NCI-H2171 treated with DMSO at 0.1 percent for 48 hours (cell line): Measurements from ENCODE around the gene FGD3.

ENCODE experiments used
- DNase-seq: peaks from one replicate; lab custom pipeline; 2025; lab: John Stamatoyannopoulos, UW

Gene FGD3

GRCh38 chr9:92960561-92961290, 13.4 kb downstream of the FGD3 start:
- no peak for DNase-seq

- DNase-seq = no peak
Observed at GRCh38 chr9:92961627-92962302, 14.4 kb downstream of the FGD3 start.

GRCh38 chr9:92962303-92962649, 15.0 kb downstream of the FGD3 start:
- DNase-seq = no peak

GRCh38 chr9:92962846-92963245, 15.5 kb downstream of the FGD3 start:
- no peak for DNase-seq

- no peak for DNase-seq
Observed at GRCh38 chr9:92963831-92964606, 16.7 kb downstream of the FGD3 start.

GRCh38 chr9:92964607-92965060, 17.3 kb downstream of the FGD3 start:
- DNase-seq = no peak

GRCh38 chr9:92965061-92965758, 17.9 kb downstream of the FGD3 start:
- no peak for DNase-seq

- DNase-seq = no peak
Observed at GRCh38 chr9:92965759-92966517, 18.6 kb downstream of the FGD3 start.

- no peak for DNase-seq
Observed at GRCh38 chr9:92966518-92966800, 19.1 kb downstream of the FGD3 start.

- DNase-seq = no peak
Observed at GRCh38 chr9:92968081-92968480, 20.8 kb downstream of the FGD3 start.

GRCh38 chr9:92969516-92970466, 22.5 kb downstream of the FGD3 start:
- no peak for DNase-seq

- DNase-seq = no peak
Observed at GRCh38 chr9:92970467-92970923, 23.2 kb downstream of the FGD3 start.

- no peak for DNase-seq
Observed at GRCh38 chr9:92971121-92971520, 23.8 kb downstream of the FGD3 start.

GRCh38 chr9:92971776-92972175, 24.5 kb downstream of the FGD3 start:
- no peak for DNase-seq

GRCh38 chr9:92973700-92974099, 26.4 kb downstream of the FGD3 start:
- no peak for DNase-seq

- DNase-seq = no peak
Observed at GRCh38 chr9:92974161-92974661, 26.9 kb downstream of the FGD3 start.

- DNase-seq = no peak
Observed at GRCh38 chr9:92974761-92975755, 27.7 kb downstream of the FGD3 start.

GRCh38 chr9:92976431-92976830, 29.1 kb downstream of the FGD3 start:
- DNase-seq = no peak

GRCh38 chr9:92977279-92977678, 30.0 kb downstream of the FGD3 start:
- DNase-seq = no peak
